MM.1S (cell line): ENCODE measurements around the gene RAB24.

Source experiments
- CTCF ChIP-seq: fragments of 300-600 bp; sonication (generic); IDR thresholded peaks from 2 replicates; pipeline ENCODE4 v1.5.1; 2016; ENCODE audit warnings: antibody characterized with exemption, low read length, mixed read lengths
- EZH2 ChIP-seq: fragments of 300-600 bp; sonication (generic); optimal IDR thresholded peaks from 2 replicates; pipeline ENCODE3; 2017; ENCODE audit warnings: low read depth, mild to moderate bottlenecking, antibody characterized with exemption, low read length, mixed read lengths

- TF ChIP-seq CTCF (no peak), EZH2 (no peak)
These were observed 6.9 kb downstream of the RAB24 start for GRCh38 chr5:177296581-177296980.
